Testis (tissue), 2 donors: ENCODE data around the gene FGR.

Experiments used
- CTCF ChIP-seq, 3 experiments: fragments of 450-650 bp in 2 of 3; fragments of 200-600 bp in 1 of 3; sonication (generic) in 1 of 3; IDR thresholded peaks; one replicate each; pipeline ENCODE4 v1.5.1; 2016 to 2019; ENCODE audit warnings: antibody characterized with exemption in 3 of 3, mild to moderate bottlenecking in 2 of 3, moderate library complexity in 1 of 3
- POLR2A ChIP-seq: fragments of 450-650 bp; IDR thresholded peaks from one replicate; pipeline ENCODE4 v1.6.1; 2017; ENCODE audit warnings: antibody characterized with exemption, mild to moderate bottlenecking, moderate library complexity

- TF ChIP-seq POLR2A (no peak), CTCF (IDR thresholded peaks at IDR 0.05) (no peak)
Measured at GRCh38 chr1:27664291-27664690, 29.3 kb upstream of the FGR start.
